Measurements from ENCODE around the gene ST14.

DNA sequence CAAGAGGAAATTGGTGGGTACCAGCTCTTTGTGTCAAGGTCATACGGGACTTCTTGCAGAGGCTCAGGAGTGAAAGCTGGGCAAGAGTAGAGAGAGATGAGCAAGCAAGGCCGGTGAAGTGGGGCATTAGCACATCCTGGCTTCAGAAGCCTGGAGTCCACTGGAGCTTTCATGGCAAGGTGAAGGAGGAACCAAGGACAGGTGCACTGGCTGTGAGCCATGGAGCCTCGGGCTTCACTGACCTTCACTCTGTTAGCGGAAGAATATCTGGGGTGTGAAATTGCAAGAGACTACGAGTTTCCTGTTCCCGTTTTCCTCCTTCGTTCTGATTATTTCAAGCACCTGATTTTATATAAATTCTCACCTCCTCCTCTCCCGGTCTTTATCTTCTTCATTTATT, 25.9 kb upstream of the ST14 start:
- TF ChIP-seq, protein P1, sequence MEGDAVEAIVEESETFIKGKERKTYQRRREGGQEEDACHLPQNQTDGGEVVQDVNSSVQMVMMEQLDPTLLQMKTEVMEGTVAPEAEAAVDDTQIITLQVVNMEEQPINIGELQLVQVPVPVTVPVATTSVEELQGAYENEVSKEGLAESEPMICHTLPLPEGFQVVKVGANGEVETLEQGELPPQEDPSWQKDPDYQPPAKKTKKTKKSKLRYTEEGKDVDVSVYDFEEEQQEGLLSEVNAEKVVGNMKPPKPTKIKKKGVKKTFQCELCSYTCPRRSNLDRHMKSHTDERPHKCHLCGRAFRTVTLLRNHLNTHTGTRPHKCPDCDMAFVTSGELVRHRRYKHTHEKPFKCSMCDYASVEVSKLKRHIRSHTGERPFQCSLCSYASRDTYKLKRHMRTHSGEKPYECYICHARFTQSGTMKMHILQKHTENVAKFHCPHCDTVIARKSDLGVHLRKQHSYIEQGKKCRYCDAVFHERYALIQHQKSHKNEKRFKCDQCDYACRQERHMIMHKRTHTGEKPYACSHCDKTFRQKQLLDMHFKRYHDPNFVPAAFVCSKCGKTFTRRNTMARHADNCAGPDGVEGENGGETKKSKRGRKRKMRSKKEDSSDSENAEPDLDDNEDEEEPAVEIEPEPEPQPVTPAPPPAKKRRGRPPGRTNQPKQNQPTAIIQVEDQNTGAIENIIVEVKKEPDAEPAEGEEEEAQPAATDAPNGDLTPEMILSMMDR (IDR thresholded peaks at IDR 0.05): no peak
- no peak for TF ChIP-seq POLR2A (IDR thresholded peaks at IDR 0.05)

Measured in adrenal gland (tissue), 5 donors.